GM12873 (cell line): ENCODE measurements around the gene PGAP3.

Source experiments
- TF ChIP-seq, protein P1 (sequence below): IDR thresholded peaks from 2 replicates; pipeline ENCODE4 v1.5.1; 2012; ENCODE audit warnings: low read depth, mild to moderate bottlenecking, moderate library complexity, low read length, control low read depth; ENCODE audit not compliant: insufficient read depth; ENCODE audit errors: missing control alignments

Gene PGAP3

DNA sequence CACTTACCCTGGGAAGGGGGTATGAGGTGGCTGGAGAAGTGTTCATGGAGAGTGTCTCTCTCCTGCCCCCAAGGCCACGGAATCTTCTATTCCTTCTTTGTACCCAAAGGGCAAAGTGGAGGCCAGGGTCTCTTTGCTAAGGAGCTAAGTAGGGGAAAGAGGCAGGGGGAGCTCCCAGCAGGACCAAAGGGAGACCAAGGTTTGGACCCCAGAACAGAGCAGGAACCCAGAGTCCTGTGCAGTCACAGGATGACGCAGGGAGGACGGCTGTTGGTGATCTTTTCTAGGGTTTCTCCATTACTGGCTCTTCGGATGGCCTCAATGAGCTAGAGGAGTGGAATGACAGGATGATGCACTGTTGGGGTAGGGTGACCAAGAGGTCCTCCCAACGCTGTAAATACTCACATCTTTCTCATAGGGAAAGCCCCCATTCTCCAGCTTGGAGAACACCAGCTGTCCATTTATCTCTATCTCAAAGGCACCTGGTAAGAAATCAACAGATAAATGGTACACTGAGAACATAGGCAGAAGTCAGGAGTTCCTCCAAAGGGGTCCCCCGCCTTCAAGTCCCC lies 41.5 kb upstream of the PGAP3 start:
- TF ChIP-seq, protein P1, sequence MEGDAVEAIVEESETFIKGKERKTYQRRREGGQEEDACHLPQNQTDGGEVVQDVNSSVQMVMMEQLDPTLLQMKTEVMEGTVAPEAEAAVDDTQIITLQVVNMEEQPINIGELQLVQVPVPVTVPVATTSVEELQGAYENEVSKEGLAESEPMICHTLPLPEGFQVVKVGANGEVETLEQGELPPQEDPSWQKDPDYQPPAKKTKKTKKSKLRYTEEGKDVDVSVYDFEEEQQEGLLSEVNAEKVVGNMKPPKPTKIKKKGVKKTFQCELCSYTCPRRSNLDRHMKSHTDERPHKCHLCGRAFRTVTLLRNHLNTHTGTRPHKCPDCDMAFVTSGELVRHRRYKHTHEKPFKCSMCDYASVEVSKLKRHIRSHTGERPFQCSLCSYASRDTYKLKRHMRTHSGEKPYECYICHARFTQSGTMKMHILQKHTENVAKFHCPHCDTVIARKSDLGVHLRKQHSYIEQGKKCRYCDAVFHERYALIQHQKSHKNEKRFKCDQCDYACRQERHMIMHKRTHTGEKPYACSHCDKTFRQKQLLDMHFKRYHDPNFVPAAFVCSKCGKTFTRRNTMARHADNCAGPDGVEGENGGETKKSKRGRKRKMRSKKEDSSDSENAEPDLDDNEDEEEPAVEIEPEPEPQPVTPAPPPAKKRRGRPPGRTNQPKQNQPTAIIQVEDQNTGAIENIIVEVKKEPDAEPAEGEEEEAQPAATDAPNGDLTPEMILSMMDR: no peak

DNA sequence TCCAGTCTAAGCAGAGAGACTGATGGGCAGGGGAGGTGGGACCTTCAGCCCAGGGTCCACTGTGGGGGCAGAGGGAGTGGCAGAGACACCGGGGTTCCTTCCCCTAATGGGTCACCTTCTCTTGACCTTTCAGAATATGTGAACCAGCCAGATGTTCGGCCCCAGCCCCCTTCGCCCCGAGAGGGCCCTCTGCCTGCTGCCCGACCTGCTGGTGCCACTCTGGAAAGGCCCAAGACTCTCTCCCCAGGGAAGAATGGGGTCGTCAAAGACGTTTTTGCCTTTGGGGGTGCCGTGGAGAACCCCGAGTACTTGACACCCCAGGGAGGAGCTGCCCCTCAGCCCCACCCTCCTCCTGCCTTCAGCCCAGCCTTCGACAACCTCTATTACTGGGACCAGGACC lies 39.7 kb upstream of the PGAP3 start:
- TF ChIP-seq, protein P1: no peak

DNA sequence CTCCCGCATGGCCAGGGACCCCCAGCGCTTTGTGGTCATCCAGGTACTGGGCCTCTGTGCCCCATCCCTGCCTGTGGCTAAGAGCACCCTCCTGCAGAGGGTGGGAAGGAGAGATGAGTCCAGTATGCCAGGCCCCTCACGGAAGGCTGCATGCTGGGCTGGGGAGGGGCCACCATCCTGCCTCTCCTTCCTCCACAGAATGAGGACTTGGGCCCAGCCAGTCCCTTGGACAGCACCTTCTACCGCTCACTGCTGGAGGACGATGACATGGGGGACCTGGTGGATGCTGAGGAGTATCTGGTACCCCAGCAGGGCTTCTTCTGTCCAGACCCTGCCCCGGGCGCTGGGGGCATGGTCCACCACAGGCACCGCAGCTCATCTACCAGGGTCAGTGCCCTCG lies 38.8 kb upstream of the PGAP3 start:
- TF ChIP-seq, protein P1: no peak

DNA sequence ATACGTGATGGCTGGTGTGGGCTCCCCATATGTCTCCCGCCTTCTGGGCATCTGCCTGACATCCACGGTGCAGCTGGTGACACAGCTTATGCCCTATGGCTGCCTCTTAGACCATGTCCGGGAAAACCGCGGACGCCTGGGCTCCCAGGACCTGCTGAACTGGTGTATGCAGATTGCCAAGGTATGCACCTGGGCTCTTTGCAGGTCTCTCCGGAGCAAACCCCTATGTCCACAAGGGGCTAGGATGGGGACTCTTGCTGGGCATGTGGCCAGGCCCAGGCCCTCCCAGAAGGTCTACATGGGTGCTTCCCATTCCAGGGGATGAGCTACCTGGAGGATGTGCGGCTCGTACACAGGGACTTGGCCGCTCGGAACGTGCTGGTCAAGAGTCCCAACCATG lies 36.9 kb upstream of the PGAP3 start:
- TF ChIP-seq, protein P1: no peak

DNA sequence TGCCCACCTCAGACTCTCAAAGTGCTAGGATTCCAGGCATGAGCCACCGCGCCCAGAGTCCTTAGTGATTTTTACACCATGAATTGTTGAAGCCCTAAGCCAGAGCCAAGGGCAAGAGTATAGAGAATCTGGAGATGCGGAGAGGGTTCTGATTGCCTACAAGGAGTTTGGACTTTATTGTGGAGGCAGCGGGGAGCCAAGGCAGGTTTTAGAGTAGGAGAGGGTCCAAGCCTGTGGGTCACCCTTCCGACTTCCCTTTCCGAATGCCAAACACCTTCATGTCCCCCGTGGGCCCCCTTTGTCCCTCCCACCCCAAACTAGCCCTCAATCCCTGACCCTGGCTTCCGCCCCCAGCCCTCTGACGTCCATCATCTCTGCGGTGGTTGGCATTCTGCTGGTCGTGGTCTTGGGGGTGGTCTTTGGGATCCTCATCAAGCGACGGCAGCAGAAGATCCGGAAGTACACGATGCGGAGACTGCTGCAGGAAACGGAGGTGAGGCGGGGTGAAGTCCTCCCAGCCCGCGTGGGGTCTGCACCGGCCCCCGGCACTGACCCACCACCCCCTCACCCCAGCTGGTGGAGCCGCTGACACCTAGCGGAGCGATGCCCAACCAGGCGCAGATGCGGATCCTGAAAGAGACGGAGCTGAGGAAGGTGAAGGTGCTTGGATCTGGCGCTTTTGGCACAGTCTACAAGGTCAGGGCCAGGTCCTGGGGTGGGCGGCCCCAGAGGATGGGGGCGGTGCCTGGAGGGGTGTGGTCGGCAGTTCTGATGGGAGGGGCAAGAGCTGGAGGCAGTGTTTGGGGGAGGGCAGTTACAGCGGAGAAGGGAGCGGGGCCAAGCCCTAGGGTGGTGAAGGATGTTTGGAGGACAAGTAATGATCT lies 35.4 kb upstream of the PGAP3 start:
- TF ChIP-seq, protein P1: no peak

DNA sequence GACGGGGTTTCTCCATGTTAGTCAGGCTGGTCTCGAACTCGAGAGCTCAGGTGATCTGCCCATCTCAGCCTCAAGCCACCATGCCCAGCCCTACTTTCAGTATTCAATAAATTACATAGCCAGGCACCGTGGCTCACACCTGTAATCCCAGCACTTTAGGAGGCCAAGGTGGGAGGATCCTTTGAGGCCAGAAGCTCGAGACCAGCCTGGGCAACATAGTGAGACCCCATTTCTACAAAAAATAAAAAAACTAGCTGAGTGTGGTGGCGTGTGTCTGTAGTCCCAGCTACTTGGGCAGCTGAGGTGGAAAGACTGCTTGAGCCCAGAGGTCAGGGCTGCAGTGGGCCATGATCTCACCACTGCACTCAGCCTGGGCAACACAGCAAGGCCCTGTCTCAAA lies 34.2 kb upstream of the PGAP3 start:
- TF ChIP-seq, protein P1: no peak

DNA sequence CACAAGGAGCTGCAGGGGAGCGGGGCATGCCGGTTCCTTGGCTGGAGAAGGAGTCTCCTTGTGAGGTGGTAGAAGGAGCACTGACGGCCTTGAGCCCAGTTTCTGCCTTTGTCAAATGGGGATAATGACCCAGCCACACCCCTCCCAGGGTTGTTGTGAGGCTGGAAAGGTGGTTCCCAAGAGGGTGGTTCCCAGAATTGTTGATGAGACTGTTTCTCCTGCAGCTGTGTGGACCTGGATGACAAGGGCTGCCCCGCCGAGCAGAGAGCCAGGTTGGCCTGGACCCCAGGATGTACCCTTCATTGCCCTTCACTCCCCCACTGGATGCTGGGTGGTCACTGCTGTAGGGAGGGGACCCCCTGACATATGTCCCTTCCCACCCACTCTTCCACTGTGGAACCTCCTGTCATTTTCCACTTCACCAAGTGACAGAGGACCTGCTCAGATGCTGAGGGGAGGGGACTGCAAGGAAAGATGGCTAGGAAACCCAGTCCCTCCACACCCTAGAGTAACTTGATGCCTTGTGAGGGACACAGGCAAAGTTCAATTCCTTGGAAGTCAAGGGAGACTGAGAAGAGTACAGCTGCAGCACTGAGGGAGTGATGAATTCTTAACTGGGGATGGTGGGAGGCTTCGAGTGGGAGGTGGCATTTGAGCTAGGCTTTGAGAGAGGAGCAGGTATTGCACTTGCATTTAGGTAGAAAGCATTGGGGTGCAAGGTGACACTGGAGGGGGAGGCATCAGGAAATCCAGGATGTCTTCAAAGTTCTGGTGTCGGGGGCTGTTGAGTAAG lies 31.9 kb upstream of the PGAP3 start:
- TF ChIP-seq, protein P1: no peak
